Dedifferentiated amniotic fluid mesenchymal stem cell (primary cell): ENCODE measurements around the gene MIPOL1.

ENCODE experiments used
- DNase-seq: peaks from one replicate; pipeline ENCODE4 v3.0.0-alpha.2; 2016; ENCODE audit errors: extremely low spot score

MIPOL1 gene

GRCh38 chr14:37597914-37598746, 400.4 kb downstream of the MIPOL1 start:
- DNase-seq: no peak

GRCh38 chr14:37598747-37599506, 401.2 kb downstream of the MIPOL1 start:
- DNase-seq: no peak

DNA sequence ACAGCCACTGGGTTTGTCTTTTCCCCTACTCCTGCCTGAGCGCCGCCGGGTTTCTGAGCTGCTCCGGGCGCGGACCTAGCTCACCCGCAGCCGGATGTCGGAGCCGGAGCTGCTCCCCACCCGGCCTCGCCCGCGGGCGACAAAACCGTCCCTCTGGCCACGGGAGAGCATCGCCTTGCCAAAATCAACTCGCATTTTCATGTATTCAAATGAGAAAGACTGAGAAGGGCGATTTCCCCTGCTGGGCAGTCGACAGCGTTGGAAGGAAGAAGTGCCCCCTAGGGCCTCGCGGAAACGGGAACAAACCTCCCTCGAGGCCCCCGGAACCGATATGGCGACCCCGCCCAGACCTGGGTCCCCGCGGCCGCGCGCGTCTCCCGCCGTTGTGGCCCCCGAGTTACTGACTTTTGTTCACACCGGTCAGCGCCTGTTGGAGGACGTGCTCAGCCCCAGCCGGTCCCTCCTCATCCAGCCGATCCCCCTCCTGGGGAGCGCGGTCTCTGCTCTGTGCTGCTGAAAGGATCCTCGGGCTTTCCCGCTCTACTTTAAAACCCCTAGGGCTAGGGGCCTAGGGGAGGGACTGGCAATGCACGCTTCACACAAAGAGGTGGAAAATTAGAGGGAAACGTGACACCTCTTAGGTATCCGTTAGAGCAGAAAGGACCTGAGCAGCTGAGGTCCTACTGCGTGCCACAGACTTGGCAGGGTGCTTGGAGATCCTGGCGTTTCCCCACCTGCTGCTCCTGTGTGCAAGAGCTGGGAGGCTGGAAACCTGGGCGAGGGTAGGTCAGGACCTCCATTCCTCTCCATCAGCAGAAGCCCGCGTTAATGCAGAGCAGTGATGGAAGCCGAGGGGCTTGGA, 402.0 kb downstream of the MIPOL1 start:
- DNase-seq: no peak

GRCh38 chr14:37600880-37601741, 403.4 kb downstream of the MIPOL1 start:
- DNase-seq: no peak

DNA sequence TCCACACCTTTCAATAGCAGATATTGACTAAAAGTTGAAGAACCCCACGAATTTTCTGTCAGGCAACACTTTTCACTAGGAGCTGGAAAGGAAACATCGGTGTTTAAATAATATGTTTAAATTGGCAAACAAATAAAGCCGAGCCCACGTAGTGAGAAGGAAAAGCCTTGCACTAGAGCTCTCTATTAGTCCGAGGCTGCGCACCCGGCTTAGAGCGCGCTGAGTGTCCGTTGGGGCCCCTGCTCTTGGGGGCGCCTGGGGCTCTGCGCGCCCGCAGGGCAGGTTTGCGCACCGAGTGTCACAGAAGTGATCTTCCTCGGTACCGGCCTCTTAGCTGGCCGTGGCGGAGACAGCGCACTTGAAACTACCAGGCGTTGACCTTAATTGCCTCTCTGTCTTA, 404.1 kb downstream of the MIPOL1 start:
- DNase-seq: no peak
